Ascending aorta (tissue), 2 donors: Measurements from ENCODE around the gene NFKB1. TPM values are rescaled to one million over a fixed set of nuclear protein-coding genes. Genes with fewer than 3 reads are reported as not detected.

ENCODE experiments used
- DNase-seq, 2 donors: peaks; one replicate each; pipeline ENCODE4 v3.0.0-alpha.2; 2019; ENCODE audit warnings: low spot score in 2 of 2
- H3K27ac ChIP-seq, 2 donors: fragments of 200-600 bp; sonication (generic); one replicate each; pipeline ENCODE4 v1.5.1; 2016 to 2017; ENCODE audit warnings: mild to moderate bottlenecking in 1 of 2
- H3K27me3 ChIP-seq: fragments of 200-600 bp; sonication (generic); one replicate; pipeline ENCODE4 v1.5.1; 2017
- H3K36me3 ChIP-seq, 2 donors: fragments of 200-600 bp; sonication (generic); one replicate each; pipeline ENCODE4 v1.5.1; 2016
- H3K4me1 ChIP-seq, 2 donors: fragments of 200-600 bp; sonication (generic); one replicate each; pipeline ENCODE4 v1.5.1; 2016 to 2017; ENCODE audit warnings: mild to moderate bottlenecking in 1 of 2
- H3K4me3 ChIP-seq, 2 donors: fragments of 200-600 bp; sonication (generic); one replicate each; pipeline ENCODE4 v1.5.1; 2016 to 2017; ENCODE audit warnings: mild to moderate bottlenecking in 1 of 2
- H3K9me3 ChIP-seq, 2 donors: fragments of 200-600 bp; sonication (generic); one replicate each; pipeline ENCODE4 v1.5.1; 2016
- CTCF ChIP-seq, 3 experiments: fragments of 200-600 bp in 2 of 3; fragments of 450-650 bp in 1 of 3; sonication (generic) in 2 of 3; IDR thresholded peaks; one replicate each; pipeline ENCODE4 v1.5.1; 2016 to 2019; ENCODE audit warnings: antibody characterized with exemption in 3 of 3, mild to moderate bottlenecking in 1 of 3, moderate library complexity in 1 of 3
- intact Hi-C: fragments of 100-400 bp; cut with DNase I; formaldehyde crosslinking; loops from one replicate; pipeline ENCODE4 v1.15.1; 2023
- total RNA-seq: library from RNA; depleted of rRNA; stranded (reverse); fragments of >200 nt; gene quantifications from one replicate; pipeline ENCODE4 v1.1.0, GENCODE V29; 2016

Gene NFKB1
- total RNA-seq, 1 donor from 2014 or later, result 34.5 TPM

GRCh38 chr4:102592256-102592655 is 91.1 kb downstream of the NFKB1 start:
- TF ChIP-seq CTCF (IDR thresholded peaks at IDR 0.05), result no peak
- DNase-seq, result no peak
- no peaks in the 10 kb centered on the region for H3K27me3 ChIP-seq
- no peaks in the 10 kb centered on the region for H3K9me3 ChIP-seq
- no peak overlapping the region for H3K27ac ChIP-seq
- peaks cover 19 to 45% of the 10 kb centered on the region in 2 donors for H3K36me3 ChIP-seq
- intact Hi-C loops, result no loop called here
- no peak overlapping the region for H3K4me3 ChIP-seq
- H3K4me1 ChIP-seq, result no peaks in the 10 kb centered on the region

DNA sequence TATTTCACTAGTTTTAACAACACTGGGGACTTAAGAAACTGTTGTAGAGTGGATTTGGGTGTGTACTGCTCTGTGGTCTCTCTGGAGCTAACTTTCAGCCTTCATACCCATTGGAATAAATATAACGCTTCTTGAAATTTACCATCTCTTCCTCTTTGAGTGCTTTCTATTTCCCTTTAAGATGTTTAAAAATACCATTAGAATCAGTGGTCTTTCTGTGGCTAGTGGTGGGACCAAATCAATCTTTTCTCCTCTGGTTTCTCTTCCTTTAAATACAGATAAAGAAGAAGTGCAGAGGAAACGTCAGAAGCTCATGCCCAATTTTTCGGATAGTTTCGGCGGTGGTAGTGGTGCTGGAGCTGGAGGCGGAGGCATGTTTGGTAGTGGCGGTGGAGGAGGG is 92.0 kb downstream of the NFKB1 start:
- Histone ChIP-seq H3K27me3 (no peaks in the 10 kb centered on the region), H3K27ac (no peak overlapping the region), H3K36me3 (peaks cover 24 to 51% of the 10 kb centered on the region in 2 donors), H3K4me3 (no peak overlapping the region), H3K9me3 (no peaks in the 10 kb centered on the region), H3K4me1 (no peaks in the 10 kb centered on the region)
- intact Hi-C loops, result no loop called here
- DNase-seq, result no peak
- TF ChIP-seq CTCF (IDR thresholded peaks at IDR 0.05), result no peak

GRCh38 chr4:102594000-102594399 is 92.8 kb downstream of the NFKB1 start:
- no peak for DNase-seq
- Histone ChIP-seq H3K9me3 (no peaks in the 10 kb centered on the region), H3K27ac (no peak overlapping the region), H3K4me3 (no peak overlapping the region), H3K27me3 (no peaks in the 10 kb centered on the region), H3K36me3 (peaks cover 29 to 57% of the 10 kb centered on the region in 2 donors), H3K4me1 (no peaks in the 10 kb centered on the region)
- no peak for TF ChIP-seq CTCF (IDR thresholded peaks at IDR 0.05)
- intact Hi-C loops, result no loop called here

DNA sequence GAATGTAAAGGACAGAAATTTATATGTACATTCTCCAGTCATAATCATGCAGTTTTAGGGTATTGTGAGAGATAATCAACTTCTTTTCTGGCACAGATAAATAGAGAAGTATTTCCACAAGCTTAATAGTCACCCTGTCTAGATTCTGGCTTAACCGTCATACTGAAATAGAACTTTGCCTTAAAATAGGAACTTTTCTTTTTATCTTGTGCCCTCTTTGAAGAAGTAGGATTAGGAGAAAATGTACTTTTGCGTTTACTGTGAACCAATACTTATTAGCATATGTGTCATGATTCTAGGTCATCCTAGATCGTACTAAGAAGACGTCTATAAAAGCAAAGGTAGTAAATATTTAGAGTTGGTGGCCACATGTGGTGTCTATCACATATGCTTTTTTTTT is 95.4 kb downstream of the NFKB1 start:
- Histone ChIP-seq H3K27ac (no peak overlapping the region), H3K4me3 (no peak overlapping the region), H3K9me3 (no peaks in the 10 kb centered on the region), H3K27me3 (no peaks in the 10 kb centered on the region), H3K36me3 (peaks cover 29 to 66% of the 10 kb centered on the region in 2 donors), H3K4me1 (no peaks in the 10 kb centered on the region)
- DNase-seq, result no peak
- TF ChIP-seq CTCF (IDR thresholded peaks at IDR 0.05), result no peak
- intact Hi-C loops, result no loop called here

GRCh38 chr4:102598086-102598761 is 97.1 kb downstream of the NFKB1 start:
- no peak for TF ChIP-seq CTCF (IDR thresholded peaks at IDR 0.05)
- Histone ChIP-seq H3K27me3 (no peaks in the 10 kb centered on the region), H3K4me3 (no peak overlapping the region), H3K27ac (no peak overlapping the region), H3K36me3 (peaks cover 37 to 80% of the 10 kb centered on the region in 2 donors), H3K4me1 (no peaks in the 10 kb centered on the region), H3K9me3 (no peaks in the 10 kb centered on the region)
- DNase-seq, result no peak
- intact Hi-C loops, result no loop called here
